Vagina (tissue), 2 donors: ENCODE data around the gene MYRIP.

Experiments
- POLR2A ChIP-seq, 2 donors: fragments of 450-650 bp; IDR thresholded peaks; one replicate each; pipeline ENCODE4 v1.6.1; 2017; ENCODE audit warnings: antibody characterized with exemption in 2 of 2, mild to moderate bottlenecking in 2 of 2, moderate library complexity in 2 of 2
- TF ChIP-seq, protein P1 (sequence below), 3 experiments: fragments of 450-650 bp in 2 of 3; fragments of 200-600 bp in 1 of 3; sonication (generic) in 1 of 3; IDR thresholded peaks; one replicate each; pipeline ENCODE4 v1.5.1; 2017 to 2019; ENCODE audit warnings: antibody characterized with exemption in 3 of 3, mild to moderate bottlenecking in 2 of 3, moderate library complexity in 2 of 3

DNA sequence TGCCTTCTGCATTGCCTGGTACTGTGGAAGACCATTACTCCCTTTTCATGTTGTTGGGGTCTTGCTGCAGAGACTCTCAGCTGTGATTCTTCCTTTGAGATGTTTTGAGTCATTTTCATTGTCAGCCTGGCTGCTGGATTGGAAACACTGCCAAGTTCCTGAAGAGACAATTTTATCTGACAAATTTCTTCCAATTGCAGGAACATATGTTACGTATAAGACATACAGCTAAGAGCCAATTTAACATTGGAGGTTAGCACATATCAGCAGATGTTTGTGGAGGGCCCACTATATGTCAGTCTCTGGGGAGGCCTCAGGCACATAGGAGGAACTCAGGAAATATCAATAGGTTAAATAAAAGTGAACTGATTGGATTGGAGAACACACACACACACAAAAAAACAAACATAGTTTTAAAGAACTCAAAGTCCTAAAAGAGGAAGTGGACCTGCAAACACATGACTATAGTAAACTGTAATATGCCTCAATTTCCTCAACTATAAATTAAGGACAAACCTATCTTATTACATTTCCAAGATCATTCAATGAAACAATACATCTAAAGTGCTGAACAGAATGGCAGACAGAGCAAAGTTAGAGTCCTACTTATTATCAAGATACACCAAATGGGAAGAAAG is 172.3 kb downstream of the MYRIP start:
- TF ChIP-seq, protein P1, sequence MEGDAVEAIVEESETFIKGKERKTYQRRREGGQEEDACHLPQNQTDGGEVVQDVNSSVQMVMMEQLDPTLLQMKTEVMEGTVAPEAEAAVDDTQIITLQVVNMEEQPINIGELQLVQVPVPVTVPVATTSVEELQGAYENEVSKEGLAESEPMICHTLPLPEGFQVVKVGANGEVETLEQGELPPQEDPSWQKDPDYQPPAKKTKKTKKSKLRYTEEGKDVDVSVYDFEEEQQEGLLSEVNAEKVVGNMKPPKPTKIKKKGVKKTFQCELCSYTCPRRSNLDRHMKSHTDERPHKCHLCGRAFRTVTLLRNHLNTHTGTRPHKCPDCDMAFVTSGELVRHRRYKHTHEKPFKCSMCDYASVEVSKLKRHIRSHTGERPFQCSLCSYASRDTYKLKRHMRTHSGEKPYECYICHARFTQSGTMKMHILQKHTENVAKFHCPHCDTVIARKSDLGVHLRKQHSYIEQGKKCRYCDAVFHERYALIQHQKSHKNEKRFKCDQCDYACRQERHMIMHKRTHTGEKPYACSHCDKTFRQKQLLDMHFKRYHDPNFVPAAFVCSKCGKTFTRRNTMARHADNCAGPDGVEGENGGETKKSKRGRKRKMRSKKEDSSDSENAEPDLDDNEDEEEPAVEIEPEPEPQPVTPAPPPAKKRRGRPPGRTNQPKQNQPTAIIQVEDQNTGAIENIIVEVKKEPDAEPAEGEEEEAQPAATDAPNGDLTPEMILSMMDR (IDR thresholded peaks at IDR 0.05): no peak
- TF ChIP-seq POLR2A (IDR thresholded peaks at IDR 0.05): no peak
